ENCODE data around the gene METTL9.

The METTL9 gene

GRCh38 chr16:21702276-21702675, 102.9 kb downstream of the METTL9 start:
- TF ChIP-seq ARNTL (CRISPR knock-in tag; IDR thresholded peaks at IDR 0.05; ENCODE audit: borderline replicate concordance, low read depth) (no peak), PATZ1 (CRISPR knock-in tag; IDR thresholded peaks at IDR 0.05; ENCODE audit: borderline replicate concordance) (no peak), ZFP3 (CRISPR knock-in tag; IDR thresholded peaks at IDR 0.05) (no peak), CSDC2 (CRISPR knock-in tag; IDR thresholded peaks at IDR 0.05) (no peak), ESRRG (CRISPR knock-in tag; IDR thresholded peaks at IDR 0.05) (no peak), ZNF8 (CRISPR knock-in tag; IDR thresholded peaks at IDR 0.05) (no peak), TSHZ2 (CRISPR knock-in tag; IDR thresholded peaks at IDR 0.05) (no peak), POU6F1 (CRISPR knock-in tag; IDR thresholded peaks at IDR 0.05; ENCODE audit: borderline replicate concordance, low read depth) (no peak), ZNF70 (CRISPR knock-in tag; IDR thresholded peaks at IDR 0.05) (no peak), CREB5 (CRISPR knock-in tag; IDR thresholded peaks at IDR 0.05; ENCODE audit: low read depth) (no peak), TCF4 (CRISPR knock-in tag; IDR thresholded peaks at IDR 0.05; ENCODE audit: borderline replicate concordance) (no peak), TOX (CRISPR knock-in tag; IDR thresholded peaks at IDR 0.05; ENCODE audit: borderline replicate concordance) (no peak), ZNF565 (CRISPR knock-in tag; conservative IDR thresholded peaks at IDR 0.05; ENCODE audit: low read depth) (no peak), ZC3H10 (CRISPR knock-in tag; IDR thresholded peaks at IDR 0.05) (no peak)
- ATAC-seq = no peak

- ATAC-seq = no peak
- TF ChIP-seq ARNTL (CRISPR knock-in tag; IDR thresholded peaks at IDR 0.05; ENCODE audit: borderline replicate concordance, low read depth) = no peak
- TF ChIP-seq ZC3H10 (CRISPR knock-in tag; IDR thresholded peaks at IDR 0.05) = no peak
- TF ChIP-seq GLIS3 (CRISPR knock-in tag; IDR thresholded peaks at IDR 0.05) = no peak
- TF ChIP-seq ZNF70 (CRISPR knock-in tag; IDR thresholded peaks at IDR 0.05) = no peak
- TF ChIP-seq ZFP30 (CRISPR knock-in tag; IDR thresholded peaks at IDR 0.05) = no peak
- no peak for TF ChIP-seq POU6F1 (CRISPR knock-in tag; IDR thresholded peaks at IDR 0.05; ENCODE audit: borderline replicate concordance, low read depth)
- no peak for TF ChIP-seq CSDC2 (CRISPR knock-in tag; IDR thresholded peaks at IDR 0.05)
- no peak for TF ChIP-seq BACH2 (CRISPR knock-in tag; IDR thresholded peaks at IDR 0.05; ENCODE audit: borderline replicate concordance)
These were observed 103.8 kb downstream of the METTL9 start for GRCh38 chr16:21703156-21703555.

GRCh38 chr16:21703589-21704174, 104.3 kb downstream of the METTL9 start:
- no peak for ATAC-seq
- no peak for TF ChIP-seq PATZ1 (CRISPR knock-in tag; IDR thresholded peaks at IDR 0.05; ENCODE audit: borderline replicate concordance)
- TF ChIP-seq TOX (CRISPR knock-in tag; IDR thresholded peaks at IDR 0.05; ENCODE audit: borderline replicate concordance) = no peak
- no peak for TF ChIP-seq CSRNP3 (CRISPR knock-in tag; IDR thresholded peaks at IDR 0.05)
- TF ChIP-seq CSDC2 (CRISPR knock-in tag; IDR thresholded peaks at IDR 0.05) = no peak
- no peak for TF ChIP-seq ZNF565 (CRISPR knock-in tag; conservative IDR thresholded peaks at IDR 0.05; ENCODE audit: low read depth)
- no peak for TF ChIP-seq ZNF8 (CRISPR knock-in tag; IDR thresholded peaks at IDR 0.05)
- TF ChIP-seq ZC3H10 (CRISPR knock-in tag; IDR thresholded peaks at IDR 0.05) = no peak
- no peak for TF ChIP-seq PPARA (CRISPR knock-in tag; IDR thresholded peaks at IDR 0.05; ENCODE audit: borderline replicate concordance)
- TF ChIP-seq BACH2 (CRISPR knock-in tag; IDR thresholded peaks at IDR 0.05; ENCODE audit: borderline replicate concordance) = no peak
- TF ChIP-seq RARB (CRISPR knock-in tag; IDR thresholded peaks at IDR 0.05) = no peak

Measured in SK-N-SH treated with all-trans-retinoic acid at 6 μM for 48 hours (cell line).